MCF 10A (cell line): Measurements from ENCODE around the gene COX4I2. TPM values are rescaled to one million over a fixed set of nuclear protein-coding genes. Genes with fewer than 3 reads are reported as not detected.

Experiments used
- BruUV-seq: library from RNA; stranded (reverse); fragments of 400-500 nt; replicated peaks from 2 replicates; lab custom pipeline; 2021; lab: Mats Ljungman, UMichigan
- CTCF ChIA-PET: fragments of 300-600 bp; sonication (Branson Sonifier 250); formaldehyde crosslinking; extraction: SDS; loops from one replicate; lab custom pipeline; 2021; ENCODE audit warnings: antibody characterized with exemption, inconsistent platforms; lab: Yijun Ruan, JAX
- POLR2A ChIA-PET: fragments of 300-600, 350-650 bp; sonication (Branson Sonifier 250); formaldehyde crosslinking; extraction: SDS; loops from one replicate; lab custom pipeline; 2020; ENCODE audit warnings: antibody characterized with exemption, inconsistent platforms; lab: Yijun Ruan, JAX
- DNase-seq: peaks from one replicate; pipeline ENCODE4 v3.0.0-alpha.2; 2018; ENCODE audit not compliant: unreplicated experiment
- H3K27ac Mint-ChIP-seq: one replicate; pipeline ENCODE4 v1.8.0; 2022; ENCODE audit warnings: mild to moderate bottlenecking, low read depth, mixed read lengths; ENCODE audit not compliant: unreplicated experiment
- H3K27me3 Mint-ChIP-seq: one replicate; pipeline ENCODE4 v1.8.0; 2022; ENCODE audit warnings: mixed read lengths; ENCODE audit not compliant: insufficient read depth, unreplicated experiment
- H3K36me3 Mint-ChIP-seq: one replicate; pipeline ENCODE4 v1.8.0; 2022; ENCODE audit warnings: mild to moderate bottlenecking, moderate library complexity, mixed read lengths; ENCODE audit not compliant: insufficient read depth, unreplicated experiment
- H3K4me1 Mint-ChIP-seq: one replicate; pipeline ENCODE4 v1.8.0; 2022; ENCODE audit warnings: mixed read lengths; ENCODE audit not compliant: insufficient read depth, unreplicated experiment
- H3K4me3 Mint-ChIP-seq: one replicate; pipeline ENCODE4 v1.8.0; 2022; ENCODE audit warnings: mild to moderate bottlenecking, moderate library complexity, mixed read lengths; ENCODE audit not compliant: unreplicated experiment
- H3K9me3 Mint-ChIP-seq: one replicate; pipeline ENCODE4 v1.8.0; 2022; ENCODE audit warnings: mixed read lengths; ENCODE audit not compliant: unreplicated experiment
- intact Hi-C: fragments of 100-400 bp; cut with micrococcal nuclease; formaldehyde crosslinking; loops from 2 replicates; pipeline ENCODE4 v1.14.1; 2022
- microRNA-seq: library from miRNA; unstranded; fragments of <30 nt; microRNA quantifications from one replicate; pipeline ENCODE4 v1.2.0, GENCODE V29; 2022
- total RNA-seq: library from RNA; stranded (reverse); gene quantifications from 2 replicates; pipeline ENCODE4 v1.2.3, GENCODE V29; 2022
- TF ChIP-seq, protein P1 (sequence below): fragments of 200-600 bp; IDR thresholded peaks from one replicate; pipeline ENCODE4 v1.8.0; 2022; ENCODE audit warnings: antibody characterized with exemption, mild to moderate bottlenecking; ENCODE audit not compliant: unreplicated experiment

Gene COX4I2
- total RNA-seq, 1 experiment from 2014 or later, result not detected

- Mint-ChIP-seq H3K36me3 (peaks cover 53% of the 10 kb centered on the region), H3K4me1 (peaks cover 35% of the 10 kb centered on the region), H3K27ac (no peak overlapping the region), H3K9me3 (no peaks in the 10 kb centered on the region), H3K4me3 (no peak overlapping the region), H3K27me3 (no peaks in the 10 kb centered on the region)
- POLR2A ChIA-PET, result interaction anchor here (0.6 to 13.9 kb wide), 6 partner anchors 12 to 58 kb away, joined by 3 to 238 read pairs (median 20); partner anchors contain the start of genes BCL2L1 and TPX2
- TF ChIP-seq, protein P1, sequence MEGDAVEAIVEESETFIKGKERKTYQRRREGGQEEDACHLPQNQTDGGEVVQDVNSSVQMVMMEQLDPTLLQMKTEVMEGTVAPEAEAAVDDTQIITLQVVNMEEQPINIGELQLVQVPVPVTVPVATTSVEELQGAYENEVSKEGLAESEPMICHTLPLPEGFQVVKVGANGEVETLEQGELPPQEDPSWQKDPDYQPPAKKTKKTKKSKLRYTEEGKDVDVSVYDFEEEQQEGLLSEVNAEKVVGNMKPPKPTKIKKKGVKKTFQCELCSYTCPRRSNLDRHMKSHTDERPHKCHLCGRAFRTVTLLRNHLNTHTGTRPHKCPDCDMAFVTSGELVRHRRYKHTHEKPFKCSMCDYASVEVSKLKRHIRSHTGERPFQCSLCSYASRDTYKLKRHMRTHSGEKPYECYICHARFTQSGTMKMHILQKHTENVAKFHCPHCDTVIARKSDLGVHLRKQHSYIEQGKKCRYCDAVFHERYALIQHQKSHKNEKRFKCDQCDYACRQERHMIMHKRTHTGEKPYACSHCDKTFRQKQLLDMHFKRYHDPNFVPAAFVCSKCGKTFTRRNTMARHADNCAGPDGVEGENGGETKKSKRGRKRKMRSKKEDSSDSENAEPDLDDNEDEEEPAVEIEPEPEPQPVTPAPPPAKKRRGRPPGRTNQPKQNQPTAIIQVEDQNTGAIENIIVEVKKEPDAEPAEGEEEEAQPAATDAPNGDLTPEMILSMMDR, result no peak
- CTCF ChIA-PET, result interaction anchor here (0.6 to 11.9 kb wide), 10 partner anchors 9 to 109 kb away, joined by 3 to 120 read pairs (median 6); partner anchors contain the start of gene BCL2L1
- DNase-seq, result no peak
- no TSS peak for BruUV-seq
- intact Hi-C loops, result no loop called here
These were observed 55.7 kb downstream of the COX4I2 start for GRCh38 chr20:31693402-31693801.

GRCh38 chr20:31693987-31694661, 56.4 kb downstream of the COX4I2 start:
- CTCF ChIA-PET, result interaction anchor here (0.6 to 11.9 kb wide), 7 partner anchors 16 to 980 kb away, joined by 3 to 120 read pairs (median 3); partner anchors contain the start of genes BCL2L1 and C20orf203
- no TSS peak for BruUV-seq
- Mint-ChIP-seq H3K27me3 (no peaks in the 10 kb centered on the region), H3K4me3 (no peak overlapping the region), H3K27ac (no peak overlapping the region), H3K9me3 (no peaks in the 10 kb centered on the region), H3K36me3 (peaks cover 46% of the 10 kb centered on the region), H3K4me1 (peaks cover 42% of the 10 kb centered on the region)
- POLR2A ChIA-PET, result interaction anchor here (0.6 to 13.9 kb wide), 6 partner anchors 11 to 57 kb away, joined by 3 to 238 read pairs (median 20); partner anchors contain the start of gene BCL2L1
- intact Hi-C loops, result no loop called here
- DNase-seq, result no peak
- TF ChIP-seq, protein P1, result no peak

Small RNA genes within 50 kb of the gene (microRNA-seq; reads per million reads assigned to microRNA genes)
- not detected for gene MIR3193

Other genes with a start within 250 kb of the COX4I2 start
- gene DEFB119, start 247.3 kb upstream of the COX4I2 start, total RNA-seq, result not detected in 2 replicates
- not detected in 2 replicates for gene DEFB121, start 231.7 kb upstream of the COX4I2 start, total RNA-seq
- not detected in 2 replicates for gene DEFB123, start 197.3 kb upstream of the COX4I2 start, total RNA-seq
- not detected in 2 replicates for gene DEFB124, start 162.8 kb upstream of the COX4I2 start, total RNA-seq
- gene REM1, start 162.6 kb upstream of the COX4I2 start, total RNA-seq, result not detected in 2 replicates
- gene HM13, start 123.5 kb upstream of the COX4I2 start, total RNA-seq, result 276 and 338 TPM in 2 replicates
- 35.7 and 38.4 TPM in 2 replicates for gene ID1, start 32.6 kb upstream of the COX4I2 start, total RNA-seq
- gene BCL2L1, start 85.0 kb downstream of the COX4I2 start, total RNA-seq, result 139 and 156 TPM in 2 replicates
- 45.3 and 79.6 TPM in 2 replicates for gene TPX2, start 101.4 kb downstream of the COX4I2 start, total RNA-seq
- gene MYLK2, start 181.4 kb downstream of the COX4I2 start, total RNA-seq, result 0.14 and 0.32 TPM in 2 replicates
- gene FOXS1, start 207.7 kb downstream of the COX4I2 start, total RNA-seq, result not detected in 2 replicates
- not detected in 2 replicates for gene DUSP15, start 232.6 kb downstream of the COX4I2 start, total RNA-seq
- 0.19 TPM in 1 of 2 replicates, not detected in the other for gene TTLL9, start 232.7 kb downstream of the COX4I2 start, total RNA-seq